ENCODE data around the gene C11orf91.
"Not testable (repeated sequence)": the region's sequence is repeated elsewhere in the genome, so short reads cannot be mapped to it uniquely, and the experiment has no call there.

C11orf91 gene

DNA sequence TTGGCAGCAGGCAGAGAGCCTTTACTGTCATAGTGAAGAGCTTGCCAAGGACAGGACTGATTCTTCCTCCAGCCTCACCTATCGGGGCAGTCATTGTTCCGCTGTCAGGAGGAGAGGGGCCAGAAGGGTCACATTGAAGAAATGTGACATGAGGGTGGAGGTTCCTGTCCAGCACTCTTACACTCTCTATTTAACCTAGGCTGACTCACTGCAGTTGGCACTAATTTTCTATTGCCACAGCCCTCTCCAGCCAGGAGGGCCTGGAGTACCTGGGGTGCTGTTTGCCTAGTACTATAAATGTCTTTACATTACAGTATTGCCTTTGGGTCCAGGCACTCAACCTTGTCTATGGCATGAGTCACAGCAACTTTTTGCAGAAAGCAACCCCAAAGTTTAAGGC is 7.2 kb upstream of the C11orf91 start:
- not testable (repeated sequence) for H3K4me1 Mint-ChIP-seq; ATAC-seq; H3K4me3 Mint-ChIP-seq; H3K36me3 Mint-ChIP-seq; DNase-seq (ENCODE audit: low spot score in 2 of 2); H3K27ac Mint-ChIP-seq; H3K9me3 Mint-ChIP-seq

- H3K9me3 Mint-ChIP-seq: no peaks in the 10 kb centered on the region
- ATAC-seq (no peak), DNase-seq (ENCODE audit: low spot score in 2 of 2) (no peak)
- H3K4me1 Mint-ChIP-seq: no peaks in the 10 kb centered on the region
- H3K36me3 Mint-ChIP-seq: no peaks in the 10 kb centered on the region
- H3K27ac Mint-ChIP-seq: no peak overlapping the region
- H3K4me3 Mint-ChIP-seq: no peak overlapping the region
Measured at GRCh38 chr11:33706966-33707365, 6.3 kb upstream of the C11orf91 start.

GRCh38 chr11:33706546-33706945 is 5.9 kb upstream of the C11orf91 start:
- no peaks in the 10 kb centered on the region for H3K36me3 Mint-ChIP-seq
- H3K9me3 Mint-ChIP-seq: no peaks in the 10 kb centered on the region
- no peak overlapping the region for H3K27ac Mint-ChIP-seq
- DNase-seq (ENCODE audit: low spot score in 2 of 2) (no peak), ATAC-seq (no peak)
- H3K4me1 Mint-ChIP-seq: peaks cover 1% of the 10 kb centered on the region
- no peak overlapping the region for H3K4me3 Mint-ChIP-seq

- Mint-ChIP-seq H3K4me3 (no peak overlapping the region), H3K27ac (no peak overlapping the region), H3K36me3 (peaks cover 5% of the 10 kb centered on the region), H3K9me3 (no peaks in the 10 kb centered on the region), H3K4me1 (peaks cover 16% of the 10 kb centered on the region)
- ATAC-seq: no peak
- no peak for DNase-seq (ENCODE audit: low spot score in 2 of 2)
Measured at GRCh38 chr11:33704240-33705002, 3.8 kb upstream of the C11orf91 start.

DNA sequence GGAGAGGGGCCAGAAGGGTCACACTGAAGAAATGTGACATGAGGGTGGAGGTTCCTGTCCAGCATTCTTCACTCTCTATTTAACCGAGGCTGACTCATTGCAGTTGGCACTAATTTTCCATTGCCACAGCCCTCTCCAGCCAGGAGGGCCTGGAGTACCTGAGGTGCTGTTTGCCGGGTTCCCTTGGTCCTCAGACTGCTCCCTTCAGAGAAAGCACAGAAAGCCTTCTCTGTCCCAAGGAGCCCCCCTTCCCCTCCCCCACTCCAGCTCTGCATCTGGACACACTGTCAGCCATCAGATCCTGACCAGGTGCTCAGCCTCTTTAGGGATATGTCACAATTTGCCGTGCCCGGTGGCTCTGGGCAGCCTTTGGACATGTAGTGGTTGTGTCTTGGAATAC is 3.2 kb upstream of the C11orf91 start:
- Mint-ChIP-seq H3K9me3 (no peaks in the 10 kb centered on the region), H3K4me1 (peaks cover 16% of the 10 kb centered on the region), H3K36me3 (peaks cover 5% of the 10 kb centered on the region), H3K27ac (no peak overlapping the region), H3K4me3 (no peak overlapping the region)
- DNase-seq (ENCODE audit: low spot score in 2 of 2) (no peak), ATAC-seq (no peak)

- Mint-ChIP-seq H3K4me1 (peaks cover 16% of the 10 kb centered on the region), H3K36me3 (peaks cover 5% of the 10 kb centered on the region), H3K4me3 (no peak overlapping the region), H3K27ac (no peak overlapping the region), H3K9me3 (no peaks in the 10 kb centered on the region)
- ATAC-seq: no peak
- DNase-seq (ENCODE audit: low spot score in 2 of 2): no peak
Measured at GRCh38 chr11:33703234-33703633, 2.6 kb upstream of the C11orf91 start.

DNA sequence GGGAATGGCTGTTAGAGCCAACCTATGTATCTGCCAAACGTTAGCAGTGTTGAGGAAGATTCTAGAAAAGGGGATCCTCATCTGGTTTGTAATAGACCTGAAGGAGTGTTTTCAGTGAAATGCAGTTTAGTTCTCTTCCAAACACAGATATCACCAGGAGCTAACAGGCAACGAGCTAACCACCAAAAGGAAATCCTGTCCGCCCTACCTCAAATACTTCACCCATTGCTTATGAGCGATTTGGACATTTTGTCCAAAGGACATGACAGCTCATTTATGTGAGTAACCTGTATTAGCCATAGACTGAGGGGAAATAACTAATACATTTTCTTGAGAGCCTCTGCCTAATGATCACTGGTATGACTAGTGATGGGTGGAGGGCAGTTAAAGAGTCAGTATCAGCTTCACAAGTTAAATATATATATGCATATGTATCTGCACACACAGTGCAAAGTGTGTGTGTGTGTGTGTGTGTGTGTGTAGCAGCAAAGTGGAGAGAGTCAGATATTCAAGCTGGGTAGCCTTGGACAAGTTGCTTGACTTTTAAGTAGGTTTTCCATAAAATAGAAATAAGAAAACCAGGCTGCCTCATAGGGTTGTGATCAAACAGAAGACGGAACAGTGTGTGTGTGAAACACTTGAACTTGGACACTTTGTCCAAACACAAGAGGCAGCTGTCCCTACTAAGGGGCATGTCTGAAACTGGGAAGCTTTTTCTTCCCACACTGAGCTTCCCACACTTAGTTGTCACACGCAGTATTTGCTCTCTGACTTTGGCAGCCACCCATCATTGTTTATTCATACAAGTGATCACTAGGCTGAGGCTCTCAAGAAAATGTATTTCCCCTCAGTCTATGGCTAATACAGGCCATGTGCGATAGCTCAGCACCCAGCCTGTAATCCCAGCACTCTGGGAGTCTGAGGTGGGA is 940 bp upstream of the C11orf91 start:
- no peak for DNase-seq (ENCODE audit: low spot score in 2 of 2)
- Mint-ChIP-seq H3K4me1 (peaks cover 16% of the 10 kb centered on the region), H3K9me3 (no peaks in the 10 kb centered on the region), H3K36me3 (peaks cover 5% of the 10 kb centered on the region), H3K4me3 (peak overlapping the region; percentile 76), H3K27ac (peak overlapping the region; percentile 48)
- ATAC-seq: no peak

- Mint-ChIP-seq H3K36me3 (peaks cover 5% of the 10 kb centered on the region), H3K4me1 (peaks cover 16% of the 10 kb centered on the region), H3K27ac (no peak overlapping the region), H3K4me3 (peak overlapping the region; percentile 76), H3K9me3 (no peaks in the 10 kb centered on the region)
- ATAC-seq (no peak), DNase-seq (ENCODE audit: low spot score in 2 of 2) (peak in 1 of 2 donors; percentile 54)
Measured at GRCh38 chr11:33700063-33700501, 544 bp downstream of the C11orf91 start.

- DNase-seq (ENCODE audit: low spot score in 2 of 2): no peak
- Mint-ChIP-seq H3K4me1 (peaks cover 16% of the 10 kb centered on the region), H3K36me3 (peaks cover 5% of the 10 kb centered on the region), H3K27ac (no peak overlapping the region), H3K9me3 (no peaks in the 10 kb centered on the region), H3K4me3 (peak overlapping the region; percentile 76)
- no peak for ATAC-seq
Measured at GRCh38 chr11:33699515-33700062, 1.0 kb downstream of the C11orf91 start.

GRCh38 chr11:33698921-33699320 is 1.7 kb downstream of the C11orf91 start:
- H3K27ac Mint-ChIP-seq: no peak overlapping the region
- H3K36me3 Mint-ChIP-seq: peaks cover 5% of the 10 kb centered on the region
- no peak overlapping the region for H3K4me3 Mint-ChIP-seq
- ATAC-seq: no peak
- H3K4me1 Mint-ChIP-seq: peaks cover 16% of the 10 kb centered on the region
- no peak for DNase-seq (ENCODE audit: low spot score in 2 of 2)
- no peaks in the 10 kb centered on the region for H3K9me3 Mint-ChIP-seq

- ATAC-seq: no peak
- no peak for DNase-seq (ENCODE audit: low spot score in 2 of 2)
- Mint-ChIP-seq H3K9me3 (no peaks in the 10 kb centered on the region), H3K4me1 (peaks cover 16% of the 10 kb centered on the region), H3K4me3 (no peak overlapping the region), H3K36me3 (peaks cover 5% of the 10 kb centered on the region), H3K27ac (no peak overlapping the region)
Measured at GRCh38 chr11:33697997-33698396, 2.6 kb downstream of the C11orf91 start.

DNA sequence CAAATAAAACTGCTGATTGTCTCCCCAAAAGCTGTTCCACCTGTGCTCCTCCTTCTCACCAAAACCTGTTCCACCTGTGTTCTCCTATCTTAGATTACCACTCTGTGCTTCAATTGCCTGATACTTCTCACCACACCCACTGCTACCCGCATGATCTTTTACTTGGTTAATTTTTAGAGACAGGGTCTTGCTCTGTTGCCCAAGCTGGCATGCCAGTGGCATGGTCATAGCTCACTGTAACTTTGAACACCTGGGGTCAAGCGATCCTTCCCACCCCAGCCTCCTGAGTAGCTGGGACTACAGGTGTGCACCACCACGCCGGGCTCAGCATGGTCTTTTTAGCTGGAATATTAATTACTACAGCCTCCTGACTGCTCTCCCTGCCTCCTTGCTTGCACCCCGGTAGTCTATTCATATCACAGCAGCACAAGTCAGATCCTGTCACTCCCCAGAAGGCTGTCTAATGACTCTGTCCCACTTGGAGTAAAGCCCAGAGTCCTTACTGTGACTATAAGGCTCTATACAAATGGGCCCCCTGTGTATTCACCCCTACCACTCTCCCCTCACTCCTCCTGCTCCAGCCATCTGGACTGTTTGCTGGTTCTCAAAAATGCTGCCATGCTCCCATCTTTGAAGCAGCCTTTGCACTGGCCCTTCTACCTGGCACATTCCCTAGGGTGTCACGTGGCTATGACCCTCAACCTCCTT is 3.5 kb downstream of the C11orf91 start:
- no peak overlapping the region for H3K4me3 Mint-ChIP-seq
- no peak for DNase-seq (ENCODE audit: low spot score in 2 of 2)
- no peak for ATAC-seq
- H3K4me1 Mint-ChIP-seq: peaks cover 16% of the 10 kb centered on the region
- no peak overlapping the region for H3K27ac Mint-ChIP-seq
- H3K9me3 Mint-ChIP-seq: no peaks in the 10 kb centered on the region
- peaks cover 5% of the 10 kb centered on the region for H3K36me3 Mint-ChIP-seq

DNA sequence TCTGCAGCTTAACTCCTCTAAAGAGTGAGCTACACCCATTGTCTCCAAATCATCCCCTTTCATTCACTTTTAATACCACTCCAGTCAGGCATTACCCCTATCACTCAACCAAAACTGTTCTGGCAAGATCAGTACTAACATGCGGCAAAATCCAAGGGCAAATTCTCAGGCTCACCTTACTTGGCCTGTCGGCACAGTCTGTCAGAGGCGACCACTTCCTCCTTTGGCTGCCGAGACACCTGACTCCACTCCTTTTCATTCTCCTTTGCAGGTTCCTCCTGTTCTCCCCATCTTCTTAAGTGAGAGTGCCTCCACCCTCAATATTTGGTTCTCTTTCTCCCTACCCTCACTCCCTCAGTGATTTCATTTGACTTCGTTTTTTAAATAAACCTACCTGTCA is 4.2 kb downstream of the C11orf91 start:
- Mint-ChIP-seq H3K27ac (no peak overlapping the region), H3K36me3 (peaks cover 5% of the 10 kb centered on the region), H3K9me3 (no peaks in the 10 kb centered on the region), H3K4me1 (peaks cover 13% of the 10 kb centered on the region), H3K4me3 (no peak overlapping the region)
- DNase-seq (ENCODE audit: low spot score in 2 of 2): no peak
- no peak for ATAC-seq

DNA sequence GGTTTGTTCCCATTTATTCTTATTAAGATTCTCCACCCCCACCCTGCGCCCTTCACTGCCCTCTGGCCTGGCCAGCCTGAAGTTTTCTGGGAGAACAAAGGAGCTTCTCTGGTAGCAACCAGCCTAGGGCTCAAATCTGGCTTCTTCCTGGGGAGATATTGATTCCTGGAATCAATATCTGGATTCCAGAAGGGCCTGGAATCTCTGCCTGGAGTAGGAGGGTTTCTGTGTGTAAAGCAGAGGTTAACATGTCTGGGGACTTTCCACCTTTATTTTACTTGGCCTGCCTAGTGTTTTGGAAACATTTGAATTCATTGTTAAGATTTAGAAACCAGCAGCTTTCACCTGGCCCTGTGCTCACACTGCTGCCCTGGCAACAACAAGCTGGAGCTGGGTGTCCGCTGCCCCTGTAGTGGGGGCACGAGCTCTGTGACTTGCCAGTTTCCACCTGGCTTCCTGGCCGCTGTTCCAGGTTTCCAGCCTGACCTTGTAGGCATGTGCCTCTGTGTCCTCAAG is 5.5 kb downstream of the C11orf91 start:
- no peak for DNase-seq (ENCODE audit: low spot score in 2 of 2)
- H3K36me3 Mint-ChIP-seq: no peaks in the 10 kb centered on the region
- peaks cover 12% of the 10 kb centered on the region for H3K4me1 Mint-ChIP-seq
- H3K27ac Mint-ChIP-seq: no peak overlapping the region
- no peaks in the 10 kb centered on the region for H3K9me3 Mint-ChIP-seq
- no peak for ATAC-seq
- H3K4me3 Mint-ChIP-seq: no peak overlapping the region

Data from stimulated activated effector memory CD8-positive, alpha-beta T cell treated with anti-CD3 and anti-CD28 coated beads, Interleukin-12 subunit alpha, Interleukin-12 subunit beta, amount 100 ng/mL, for 72 hours (primary cell).